ENCODE results near the gene ATL1.

Gene ATL1

DNA sequence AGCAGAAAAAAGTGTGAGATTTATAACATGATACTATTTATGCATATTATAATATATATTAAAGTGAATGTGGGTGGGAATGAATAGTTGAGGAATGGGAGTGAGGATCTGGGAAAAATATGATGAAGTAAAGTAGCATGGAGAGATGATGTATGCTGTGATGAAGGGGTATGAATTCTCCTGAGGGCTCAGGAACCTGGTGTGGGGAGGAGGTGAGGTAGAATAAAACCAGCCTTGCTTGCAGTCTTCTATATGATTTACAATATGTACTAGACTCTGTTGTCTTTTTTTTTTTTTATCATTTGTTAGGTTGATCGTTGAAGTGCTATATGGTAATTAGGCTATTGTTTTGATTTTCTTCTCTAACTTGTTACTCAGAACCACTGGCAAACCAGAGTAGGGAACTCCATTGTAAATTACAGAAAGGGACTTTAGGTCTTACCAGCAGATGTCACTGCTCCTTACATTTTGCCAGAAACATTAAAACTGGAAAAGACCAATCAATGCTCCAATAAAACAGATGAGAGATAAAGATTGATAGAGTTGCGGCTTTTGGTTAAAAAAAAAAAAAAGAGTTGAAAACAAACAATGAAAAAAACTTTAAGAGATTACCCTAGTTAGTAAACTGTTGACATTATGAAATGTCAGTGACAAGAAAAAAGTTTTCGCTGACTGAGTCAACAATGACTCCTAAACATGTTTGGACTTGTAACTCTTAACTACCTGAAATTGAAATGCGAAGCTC is 39.9 kb downstream of the ATL1 start (continued):
- TF ChIP-seq BCL6B (tag by site-specific recombination; IDR thresholded peaks at IDR 0.05), result no peak
- no peak for TF ChIP-seq ZNF529 (tag by site-specific recombination; IDR thresholded peaks at IDR 0.05; ENCODE audit: insufficient replicate concordance)
- TF ChIP-seq REST (tag by site-specific recombination; IDR thresholded peaks at IDR 0.05), result no peak
- TF ChIP-seq ZNF660 (tag by site-specific recombination; IDR thresholded peaks at IDR 0.05), result peak; percentile 70; the same call in 1 of the 2 replicates
- no peak for TF ChIP-seq ZNF10 (tag by site-specific recombination; IDR thresholded peaks at IDR 0.05)
- TF ChIP-seq ZNF626 (tag by site-specific recombination; IDR thresholded peaks at IDR 0.05), result no peak
- TF ChIP-seq, protein P1, sequence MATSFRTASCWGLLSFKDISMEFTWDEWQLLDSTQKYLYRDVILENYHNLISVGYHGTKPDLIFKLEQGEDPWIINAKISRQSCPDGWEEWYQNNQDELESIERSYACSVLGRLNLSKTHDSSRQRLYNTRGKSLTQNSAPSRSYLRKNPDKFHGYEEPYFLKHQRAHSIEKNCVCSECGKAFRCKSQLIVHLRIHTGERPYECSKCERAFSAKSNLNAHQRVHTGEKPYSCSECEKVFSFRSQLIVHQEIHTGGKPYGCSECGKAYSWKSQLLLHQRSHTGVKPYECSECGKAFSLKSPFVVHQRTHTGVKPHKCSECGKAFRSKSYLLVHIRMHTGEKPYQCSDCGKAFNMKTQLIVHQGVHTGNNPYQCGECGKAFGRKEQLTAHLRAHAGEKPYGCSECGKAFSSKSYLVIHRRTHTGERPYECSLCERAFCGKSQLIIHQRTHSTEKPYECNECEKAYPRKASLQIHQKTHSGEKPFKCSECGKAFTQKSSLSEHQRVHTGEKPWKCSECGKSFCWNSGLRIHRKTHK (tag by site-specific recombination; IDR thresholded peaks at IDR 0.05), result no peak
- no peak for TF ChIP-seq GLIS2 (tag by site-specific recombination; IDR thresholded peaks at IDR 0.05)
- peak; percentile 58; the same call in 1 of the 2 replicates for TF ChIP-seq SCRT2 (tag by site-specific recombination; IDR thresholded peaks at IDR 0.05)
- TF ChIP-seq ATF2 (tag by site-specific recombination; IDR thresholded peaks at IDR 0.05; ENCODE audit: low read depth), result no peak
- TF ChIP-seq OSR2 (tag by site-specific recombination; IDR thresholded peaks at IDR 0.05), result peak; percentile 73; the same call in 1 of the 2 replicates
- no peak for TF ChIP-seq ZNF544 (tag by site-specific recombination; IDR thresholded peaks at IDR 0.05)
- no peak for TF ChIP-seq BCL11B (tag by site-specific recombination; IDR thresholded peaks at IDR 0.05; ENCODE audit: low read depth)
- no peak for TF ChIP-seq ZNF585B (tag by site-specific recombination; IDR thresholded peaks at IDR 0.05)
- TF ChIP-seq ZNF221 (tag by site-specific recombination; IDR thresholded peaks at IDR 0.05; ENCODE audit: borderline replicate concordance), result no peak
- TF ChIP-seq ZNF514 (tag by site-specific recombination; IDR thresholded peaks at IDR 0.05), result no peak
- no peak for TF ChIP-seq ZNF302 (tag by site-specific recombination; IDR thresholded peaks at IDR 0.05; ENCODE audit: low read depth)
- no peak for TF ChIP-seq ZNF501 (tag by site-specific recombination; IDR thresholded peaks at IDR 0.05)
- TF ChIP-seq ZNF2 (tag by site-specific recombination; IDR thresholded peaks at IDR 0.05), result no peak
- no peak for TF ChIP-seq ZNF214 (tag by site-specific recombination; IDR thresholded peaks at IDR 0.05; ENCODE audit: borderline replicate concordance)
- no peak for TF ChIP-seq KLF7 (tag by site-specific recombination; IDR thresholded peaks at IDR 0.05; ENCODE audit: borderline replicate concordance)
- no peak for TF ChIP-seq ZNF274 (IDR thresholded peaks at IDR 0.05; ENCODE audit: low read length)
- no peak for TF ChIP-seq ZNF274 (tag by site-specific recombination; IDR thresholded peaks at IDR 0.05; ENCODE audit: borderline replicate concordance)
- 0 out of 2 replicates have a peak, but pooled peaks have one; percentile 41 for TF ChIP-seq GFI1B (tag by site-specific recombination; IDR thresholded peaks at IDR 0.05)
- TF ChIP-seq RBAK (tag by site-specific recombination; IDR thresholded peaks at IDR 0.05), result no peak
- TF ChIP-seq, protein P2, sequence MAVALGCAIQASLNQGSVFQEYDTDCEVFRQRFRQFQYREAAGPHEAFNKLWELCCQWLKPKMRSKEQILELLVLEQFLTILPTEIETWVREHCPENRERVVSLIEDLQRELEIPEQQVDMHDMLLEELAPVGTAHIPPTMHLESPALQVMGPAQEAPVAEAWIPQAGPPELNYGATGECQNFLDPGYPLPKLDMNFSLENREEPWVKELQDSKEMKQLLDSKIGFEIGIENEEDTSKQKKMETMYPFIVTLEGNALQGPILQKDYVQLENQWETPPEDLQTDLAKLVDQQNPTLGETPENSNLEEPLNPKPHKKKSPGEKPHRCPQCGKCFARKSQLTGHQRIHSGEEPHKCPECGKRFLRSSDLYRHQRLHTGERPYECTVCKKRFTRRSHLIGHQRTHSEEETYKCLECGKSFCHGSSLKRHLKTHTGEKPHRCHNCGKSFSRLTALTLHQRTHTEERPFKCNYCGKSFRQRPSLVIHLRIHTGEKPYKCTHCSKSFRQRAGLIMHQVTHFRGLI (tag by site-specific recombination; IDR thresholded peaks at IDR 0.05), result no peak
- TF ChIP-seq SCRT1 (tag by site-specific recombination; IDR thresholded peaks at IDR 0.05; ENCODE audit: borderline replicate concordance), result 0 out of 2 replicates have a peak, but pooled peaks have one; percentile 26
- no peak for TF ChIP-seq ZNF37A (tag by site-specific recombination; IDR thresholded peaks at IDR 0.05)
- no peak for TF ChIP-seq ZNF391 (tag by site-specific recombination; IDR thresholded peaks at IDR 0.05; ENCODE audit: borderline replicate concordance, low read depth)
- TF ChIP-seq GLI4 (tag by site-specific recombination; IDR thresholded peaks at IDR 0.05), result no peak
- no peak for TF ChIP-seq GLI2 (tag by site-specific recombination; IDR thresholded peaks at IDR 0.05; ENCODE audit: borderline replicate concordance, low read depth)
- TF ChIP-seq ZNF239 (tag by site-specific recombination; IDR thresholded peaks at IDR 0.05), result no peak

Measured in HEK293 (cell line).